GM23338 (cell line): Measurements from ENCODE around the gene GH1. TPM values are rescaled to one million over a fixed set of nuclear protein-coding genes. Genes with fewer than 3 reads are reported as not detected.
A peak's percentile ranks its signal among the peaks of the same experiment; 100 is the strongest.
"Not testable (repeated sequence)": the region's sequence is repeated elsewhere in the genome, so short reads cannot be mapped to it uniquely, and the experiment has no call there.

Experiments used
- ATAC-seq: fragments of 200-7000 bp; cut with Tn5 transposase; 3 replicates; pipeline ENCODE4 v1.9.1; 2020
- DNase-seq: peaks from one replicate; pipeline ENCODE4 v3.0.0-alpha.2; 2015; ENCODE audit warnings: low spot score
- H2AFZ ChIP-seq: fragments of 200-600 bp; sonication (generic); 2 replicates; pipeline ENCODE4 v1.8.0; 2016; ENCODE audit warnings: antibody characterized with exemption, mild to moderate bottlenecking, moderate library complexity
- H3F3A ChIP-seq: fragments of 200-600 bp; sonication (generic); replicated peaks from 2 replicates; pipeline ENCODE4 v1.8.0; 2017; ENCODE audit warnings: antibody characterized with exemption, mixed run types, low read depth
- H3K27ac ChIP-seq: fragments of 200-600 bp; sonication (generic); 2 replicates; pipeline ENCODE4 v1.6.1; 2016; ENCODE audit warnings: low read depth
- H3K27me3 ChIP-seq: fragments of 200-600 bp; sonication (generic); 2 replicates; pipeline ENCODE4 v1.8.0; 2016; ENCODE audit warnings: mild to moderate bottlenecking, mixed run types, moderate library complexity; ENCODE audit not compliant: insufficient read depth
- H3K36me3 ChIP-seq: fragments of 200-600 bp; sonication (generic); 2 replicates; pipeline ENCODE4 v1.8.0; 2016; ENCODE audit warnings: mild to moderate bottlenecking; ENCODE audit not compliant: insufficient read depth
- H3K4me1 ChIP-seq: fragments of 200-600 bp; sonication (generic); 2 replicates; pipeline ENCODE4 v1.8.0; 2016; ENCODE audit warnings: mild to moderate bottlenecking, moderate library complexity; ENCODE audit not compliant: insufficient read depth
- H3K4me2 ChIP-seq: fragments of 200-600 bp; sonication (generic); 2 replicates; pipeline ENCODE4 v1.7.1; 2017; ENCODE audit warnings: mixed run types
- H3K4me3 ChIP-seq: fragments of 200-600 bp; sonication (generic); 2 replicates; pipeline ENCODE4 v1.6.1; 2016; ENCODE audit warnings: mixed run types
- H3K79me2 ChIP-seq: fragments of 200-600 bp; sonication (generic); replicated peaks from 2 replicates; pipeline ENCODE4 v1.8.0; 2017; ENCODE audit warnings: mild to moderate bottlenecking; ENCODE audit not compliant: insufficient read depth
- H3K9me2 ChIP-seq: fragments of 200-600 bp; sonication (generic); 2 replicates; pipeline ENCODE4 v1.8.0; 2017; ENCODE audit not compliant: insufficient read depth
- H4K20me1 ChIP-seq: fragments of 200-600 bp; sonication (generic); replicated peaks from 2 replicates; pipeline ENCODE4 v1.8.0; 2017; ENCODE audit warnings: mild to moderate bottlenecking; ENCODE audit not compliant: insufficient read depth
- H3K27ac Mint-ChIP-seq: 2 replicates; pipeline ENCODE4 v1.8.0; 2020; ENCODE audit warnings: inconsistent platforms, mild to moderate bottlenecking, moderate library complexity, mixed read lengths
- H3K27me3 Mint-ChIP-seq: 3 replicates; pipeline ENCODE4 v1.8.0; 2022; ENCODE audit warnings: low read depth, mild to moderate bottlenecking, moderate library complexity, mixed read lengths, inconsistent platforms; ENCODE audit not compliant: insufficient read depth, poor library complexity
- H3K36me3 Mint-ChIP-seq: 3 replicates; pipeline ENCODE4 v1.8.0; 2021; ENCODE audit warnings: low read depth, mild to moderate bottlenecking, inconsistent platforms, moderate library complexity, mixed read lengths
- H3K4me1 Mint-ChIP-seq: 3 replicates; pipeline ENCODE4 v1.8.0; 2020; ENCODE audit warnings: mild to moderate bottlenecking, inconsistent platforms, mixed read lengths
- H3K4me3 Mint-ChIP-seq: 3 replicates; pipeline ENCODE4 v1.8.0; 2021; ENCODE audit warnings: moderate library complexity, mild to moderate bottlenecking, inconsistent platforms, mixed read lengths
- H3K9me3 Mint-ChIP-seq: 3 replicates; pipeline ENCODE4 v1.8.0; 2020; ENCODE audit warnings: moderate library complexity, mild to moderate bottlenecking, inconsistent platforms, mixed read lengths
- CREB1 ChIP-seq: fragments of 250-450 bp; sonication (Bioruptor Pico); IDR thresholded peaks from 2 replicates; pipeline ENCODE4 v1.5.0; 2020; ENCODE audit warnings: low read depth, mild to moderate bottlenecking, moderate library complexity
- EZH2 ChIP-seq: fragments of 200-600 bp; sonication (generic); IDR thresholded peaks from one replicate; pipeline ENCODE4 v1.8.0; 2017; ENCODE audit warnings: antibody characterized with exemption, mild to moderate bottlenecking, low read depth; ENCODE audit not compliant: unreplicated experiment
- EZH2phosphoT487 ChIP-seq: fragments of 200-600 bp; sonication (generic); IDR thresholded peaks from one replicate; pipeline ENCODE4 v1.8.1; 2018; ENCODE audit warnings: antibody characterized with exemption; ENCODE audit not compliant: unreplicated experiment
- JUNB ChIP-seq: IDR thresholded peaks from one replicate; pipeline ENCODE4 v1.6.1; 2016; ENCODE audit warnings: antibody characterized with exemption; ENCODE audit not compliant: unreplicated experiment
- NANOG ChIP-seq: IDR thresholded peaks from 2 replicates; pipeline ENCODE4 v1.6.1; 2016; ENCODE audit warnings: antibody characterized with exemption, borderline replicate concordance
- POLR2AphosphoS5 ChIP-seq: IDR thresholded peaks from 2 replicates; pipeline ENCODE4 v1.6.1; 2016; ENCODE audit warnings: antibody characterized with exemption, low read depth
- STAT1 ChIP-seq: IDR thresholded peaks from one replicate; pipeline ENCODE4 v1.6.1; 2016; ENCODE audit warnings: antibody characterized with exemption; ENCODE audit not compliant: unreplicated experiment
- ZNF331 ChIP-seq: fragments of 250-450 bp; sonication (Bioruptor Pico); IDR thresholded peaks from 2 replicates; pipeline ENCODE4 v1.5.0; 2020; ENCODE audit warnings: low read depth, mild to moderate bottlenecking, moderate library complexity
- polyA plus RNA-seq: library from polyadenylated mRNA; unstranded; fragments of >200 nt; fragmentation: Nextera tagmentation; extraction: Ambion mirVana; gene quantifications from 2 replicates; pipeline ENCODE4 v1.2.1, GENCODE V29; 2016
- total RNA-seq: library from RNA; depleted of rRNA; stranded (reverse); fragments of >200 nt; shearing (Covaris generic); gene quantifications from 2 replicates; pipeline ENCODE4 v1.2.3, GENCODE V29; 2014
- TF ChIP-seq, protein P1 (sequence below), 2 experiments: fragments of 200-600 bp in 1 of 2; sonication (generic) in 1 of 2; conservative IDR thresholded peaks; 2 replicates each; pipeline versions ENCODE4 v1.5.1 to v1.6.1; 2016 to 2017; ENCODE audit warnings: antibody characterized with exemption in 2 of 2, low read depth in 2 of 2, mild to moderate bottlenecking in 2 of 2, moderate library complexity in 1 of 2
- TF ChIP-seq, protein P2 (sequence below): IDR thresholded peaks from one replicate; pipeline ENCODE4 v1.6.1; 2018; ENCODE audit warnings: antibody characterized with exemption; ENCODE audit not compliant: unreplicated experiment

The GH1 gene
- total and polyA plus RNA-seq, 2 experiments from 2014 or later = 0.57 TPM; not detected in 1

DNA sequence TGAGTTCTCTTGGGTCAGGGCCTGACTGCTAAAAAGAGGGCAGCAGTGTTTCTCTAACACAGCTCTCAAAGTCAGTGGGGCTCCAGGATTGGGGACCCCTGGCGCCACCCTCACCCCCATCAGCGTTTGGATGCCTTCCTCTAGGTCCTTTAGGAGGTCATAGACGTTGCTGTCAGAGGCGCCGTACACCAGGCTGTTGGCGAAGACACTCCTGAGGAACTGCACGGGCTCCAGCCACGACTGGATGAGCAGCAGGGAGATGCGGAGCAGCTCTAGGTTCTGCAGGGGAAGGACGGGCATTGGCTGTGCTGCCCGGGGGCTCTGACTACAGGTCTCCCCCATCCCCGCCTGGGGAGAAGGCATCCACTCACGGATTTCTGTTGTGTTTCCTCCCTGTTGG, 993 bp downstream of the GH1 start:
- Mint-ChIP-seq H3K27me3 (peaks cover 26% of the 10 kb centered on the region), H3K27ac (no peak overlapping the region), H3K9me3 (no peaks in the 10 kb centered on the region), H3K4me1 (peaks cover 22% of the 10 kb centered on the region), H3K4me3 (no peak overlapping the region), H3K36me3 (no peaks in the 10 kb centered on the region)
- Histone ChIP-seq H3F3A (no peaks in the 10 kb centered on the region), H3K4me1 (0 out of 2 replicates have a peak, but pooled peaks cover 4% of the 10 kb centered on the region), H4K20me1 (no peaks in the 10 kb centered on the region), H3K4me2 (peak overlapping the region; percentile 79; the same call in 1 of the 2 replicates), H3K9me2 (no peaks in the 10 kb centered on the region), H3K36me3 (no peaks in the 10 kb centered on the region), H2AFZ (peak overlapping the region; percentile 87), H3K4me3 (peak overlapping the region; percentile 54), H3K27ac (no peak overlapping the region), H3K27me3 (no peaks in the 10 kb centered on the region), H3K79me2 (no peaks in the 10 kb centered on the region)
- DNase-seq (no peak), ATAC-seq (peak; percentile 6; the same call in 1 of the 3 replicates)
- TF ChIP-seq EZH2 = no peak
- no peak for TF ChIP-seq CREB1 (CRISPR knock-in tag)
- no peak for TF ChIP-seq JUNB
- TF ChIP-seq STAT1 = no peak
- no peak for TF ChIP-seq NANOG
- TF ChIP-seq POLR2AphosphoS5 = no peak
- TF ChIP-seq, protein P1, sequence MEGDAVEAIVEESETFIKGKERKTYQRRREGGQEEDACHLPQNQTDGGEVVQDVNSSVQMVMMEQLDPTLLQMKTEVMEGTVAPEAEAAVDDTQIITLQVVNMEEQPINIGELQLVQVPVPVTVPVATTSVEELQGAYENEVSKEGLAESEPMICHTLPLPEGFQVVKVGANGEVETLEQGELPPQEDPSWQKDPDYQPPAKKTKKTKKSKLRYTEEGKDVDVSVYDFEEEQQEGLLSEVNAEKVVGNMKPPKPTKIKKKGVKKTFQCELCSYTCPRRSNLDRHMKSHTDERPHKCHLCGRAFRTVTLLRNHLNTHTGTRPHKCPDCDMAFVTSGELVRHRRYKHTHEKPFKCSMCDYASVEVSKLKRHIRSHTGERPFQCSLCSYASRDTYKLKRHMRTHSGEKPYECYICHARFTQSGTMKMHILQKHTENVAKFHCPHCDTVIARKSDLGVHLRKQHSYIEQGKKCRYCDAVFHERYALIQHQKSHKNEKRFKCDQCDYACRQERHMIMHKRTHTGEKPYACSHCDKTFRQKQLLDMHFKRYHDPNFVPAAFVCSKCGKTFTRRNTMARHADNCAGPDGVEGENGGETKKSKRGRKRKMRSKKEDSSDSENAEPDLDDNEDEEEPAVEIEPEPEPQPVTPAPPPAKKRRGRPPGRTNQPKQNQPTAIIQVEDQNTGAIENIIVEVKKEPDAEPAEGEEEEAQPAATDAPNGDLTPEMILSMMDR (conservative IDR thresholded peaks at IDR 0.05; ENCODE audit: low read depth in 2 of 2) = no peak

DNA sequence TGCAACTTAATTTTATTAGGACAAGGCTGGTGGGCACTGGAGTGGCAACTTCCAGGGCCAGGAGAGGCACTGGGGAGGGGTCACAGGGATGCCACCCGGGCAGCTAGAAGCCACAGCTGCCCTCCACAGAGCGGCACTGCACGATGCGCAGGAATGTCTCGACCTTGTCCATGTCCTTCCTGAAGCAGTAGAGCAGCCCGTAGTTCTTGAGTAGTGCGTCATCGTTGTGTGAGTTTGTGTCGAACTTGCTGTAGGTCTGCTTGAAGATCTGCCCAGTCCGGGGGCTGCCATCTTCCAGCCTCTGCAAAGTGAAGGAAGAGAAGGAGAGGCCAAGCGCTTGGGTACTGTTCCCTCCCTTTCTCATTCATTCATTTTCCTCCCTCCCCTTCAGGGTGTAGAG, 1.4 kb downstream of the GH1 start:
- H3K4me3 ChIP-seq, H3K27ac Mint-ChIP-seq, H3F3A ChIP-seq, H3K27me3 ChIP-seq, DNase-seq, H3K36me3 ChIP-seq, H4K20me1 ChIP-seq, H3K9me3 Mint-ChIP-seq, H3K4me1 ChIP-seq, ATAC-seq, H3K27ac ChIP-seq, H2AFZ ChIP-seq, H3K4me2 ChIP-seq, H3K9me2 ChIP-seq, H3K4me3 Mint-ChIP-seq, H3K79me2 ChIP-seq, H3K36me3 Mint-ChIP-seq: not testable (repeated sequence)
- Mint-ChIP-seq H3K4me1 (peaks cover 22% of the 10 kb centered on the region), H3K27me3 (peaks cover 24% of the 10 kb centered on the region)

DNA sequence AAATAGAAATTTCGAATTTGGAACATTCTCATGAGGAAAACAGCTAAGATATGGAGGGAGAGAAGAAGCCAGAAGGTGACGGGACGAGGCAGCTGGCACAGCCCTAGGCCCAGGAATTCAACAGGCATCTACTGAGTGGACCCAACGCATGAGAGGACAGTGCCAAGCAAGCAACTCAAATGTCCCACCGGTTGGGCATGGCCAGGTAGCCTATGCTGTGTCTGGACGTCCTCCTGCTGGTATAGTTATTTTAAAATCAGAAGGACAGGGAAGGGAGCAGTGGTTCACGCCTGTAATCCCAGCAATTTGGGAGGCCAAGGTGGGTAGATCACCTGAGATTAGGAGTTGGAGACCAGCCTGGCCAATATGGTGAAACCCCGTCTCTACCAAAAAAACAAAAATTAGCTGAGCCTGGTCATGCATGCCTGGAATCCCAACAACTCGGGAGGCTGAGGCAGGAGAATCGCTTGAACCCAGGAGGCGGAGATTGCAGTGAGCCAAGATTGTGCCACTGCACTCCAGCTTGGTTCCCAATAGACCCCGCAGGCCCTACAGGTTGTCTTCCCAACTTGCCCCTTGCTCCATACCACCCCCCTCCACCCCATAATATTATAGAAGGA, 2.0 kb downstream of the GH1 start:
- H3K36me3 ChIP-seq = no peaks in the 10 kb centered on the region
- no peaks in the 10 kb centered on the region for H4K20me1 ChIP-seq
- H3K36me3 Mint-ChIP-seq = no peaks in the 10 kb centered on the region
- no peak for DNase-seq
- H3F3A ChIP-seq = no peaks in the 10 kb centered on the region
- TF ChIP-seq, protein P1 (conservative IDR thresholded peaks at IDR 0.05; ENCODE audit: low read depth in 2 of 2) = no peak
- no peak for TF ChIP-seq EZH2phosphoT487
- TF ChIP-seq ZNF331 (CRISPR knock-in tag) = no peak
- TF ChIP-seq, protein P2, sequence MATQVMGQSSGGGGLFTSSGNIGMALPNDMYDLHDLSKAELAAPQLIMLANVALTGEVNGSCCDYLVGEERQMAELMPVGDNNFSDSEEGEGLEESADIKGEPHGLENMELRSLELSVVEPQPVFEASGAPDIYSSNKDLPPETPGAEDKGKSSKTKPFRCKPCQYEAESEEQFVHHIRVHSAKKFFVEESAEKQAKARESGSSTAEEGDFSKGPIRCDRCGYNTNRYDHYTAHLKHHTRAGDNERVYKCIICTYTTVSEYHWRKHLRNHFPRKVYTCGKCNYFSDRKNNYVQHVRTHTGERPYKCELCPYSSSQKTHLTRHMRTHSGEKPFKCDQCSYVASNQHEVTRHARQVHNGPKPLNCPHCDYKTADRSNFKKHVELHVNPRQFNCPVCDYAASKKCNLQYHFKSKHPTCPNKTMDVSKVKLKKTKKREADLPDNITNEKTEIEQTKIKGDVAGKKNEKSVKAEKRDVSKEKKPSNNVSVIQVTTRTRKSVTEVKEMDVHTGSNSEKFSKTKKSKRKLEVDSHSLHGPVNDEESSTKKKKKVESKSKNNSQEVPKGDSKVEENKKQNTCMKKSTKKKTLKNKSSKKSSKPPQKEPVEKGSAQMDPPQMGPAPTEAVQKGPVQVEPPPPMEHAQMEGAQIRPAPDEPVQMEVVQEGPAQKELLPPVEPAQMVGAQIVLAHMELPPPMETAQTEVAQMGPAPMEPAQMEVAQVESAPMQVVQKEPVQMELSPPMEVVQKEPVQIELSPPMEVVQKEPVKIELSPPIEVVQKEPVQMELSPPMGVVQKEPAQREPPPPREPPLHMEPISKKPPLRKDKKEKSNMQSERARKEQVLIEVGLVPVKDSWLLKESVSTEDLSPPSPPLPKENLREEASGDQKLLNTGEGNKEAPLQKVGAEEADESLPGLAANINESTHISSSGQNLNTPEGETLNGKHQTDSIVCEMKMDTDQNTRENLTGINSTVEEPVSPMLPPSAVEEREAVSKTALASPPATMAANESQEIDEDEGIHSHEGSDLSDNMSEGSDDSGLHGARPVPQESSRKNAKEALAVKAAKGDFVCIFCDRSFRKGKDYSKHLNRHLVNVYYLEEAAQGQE = no peak
- no peak for ATAC-seq
- H3K4me1 Mint-ChIP-seq = peaks cover 25% of the 10 kb centered on the region
- H3K27me3 ChIP-seq = no peaks in the 10 kb centered on the region
- H3K4me3 ChIP-seq = no peak overlapping the region
- H3K79me2 ChIP-seq = no peaks in the 10 kb centered on the region
- no peak overlapping the region for H3K27ac ChIP-seq
- H3K4me1 ChIP-seq = 0 out of 2 replicates have a peak, but pooled peaks cover 4% of the 10 kb centered on the region
- no peak overlapping the region for H3K4me3 Mint-ChIP-seq
- H3K4me2 ChIP-seq = no peak overlapping the region
- H2AFZ ChIP-seq = no peak overlapping the region
- H3K9me2 ChIP-seq = no peaks in the 10 kb centered on the region
- no peak overlapping the region for H3K27ac Mint-ChIP-seq
- H3K27me3 Mint-ChIP-seq = peaks cover 25% of the 10 kb centered on the region
- H3K9me3 Mint-ChIP-seq = no peaks in the 10 kb centered on the region
